ENCODE measurements around the gene TYK2.

TYK2 gene

DNA sequence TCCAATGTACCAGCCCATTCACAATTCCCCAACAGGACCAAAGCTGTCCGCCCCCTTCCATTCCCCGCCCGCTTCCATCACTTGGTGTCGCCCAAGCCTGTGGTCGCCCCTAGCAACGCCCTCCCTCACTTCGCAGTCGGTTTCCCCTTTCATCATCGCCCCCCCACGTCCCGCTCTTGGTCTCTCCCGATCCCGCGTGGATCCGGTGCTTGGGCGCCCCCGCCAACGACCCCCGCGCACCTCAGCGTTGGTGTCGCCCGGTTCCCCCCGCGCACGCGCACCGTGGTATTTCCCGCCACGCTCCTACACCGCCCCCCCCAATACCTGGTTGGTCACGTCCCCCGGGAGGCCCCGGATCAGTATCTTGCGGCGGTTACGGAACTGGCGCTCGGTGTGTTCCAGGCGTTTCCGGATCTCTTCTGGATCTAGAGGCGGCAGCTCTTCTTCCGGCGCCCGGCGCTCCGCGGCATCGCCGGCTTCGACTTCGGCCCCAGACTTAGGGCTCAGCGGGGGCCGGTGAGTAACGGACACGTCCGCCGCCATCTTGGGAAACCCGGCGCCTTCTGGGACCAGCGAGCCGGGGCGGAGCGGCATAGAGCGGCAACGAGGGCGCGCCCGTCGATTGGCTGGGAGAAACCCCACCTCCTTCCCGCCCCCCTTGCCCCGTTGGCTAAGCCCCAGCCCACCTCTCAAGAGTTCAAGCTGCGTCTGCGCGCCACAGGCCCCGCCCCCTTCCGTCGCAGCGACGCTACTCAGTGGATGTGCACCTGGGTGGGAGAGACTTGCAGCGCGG lies 47.2 kb downstream of the TYK2 start, which contains the start of gene RAVER1:
Gene RAVER1 (minus strand): TSS at position 565 of the 793 bp plus-strand sequence. CDS start 22 bp downstream, at position 543.
- peak; percentile 98 for DNase-seq

DNA sequence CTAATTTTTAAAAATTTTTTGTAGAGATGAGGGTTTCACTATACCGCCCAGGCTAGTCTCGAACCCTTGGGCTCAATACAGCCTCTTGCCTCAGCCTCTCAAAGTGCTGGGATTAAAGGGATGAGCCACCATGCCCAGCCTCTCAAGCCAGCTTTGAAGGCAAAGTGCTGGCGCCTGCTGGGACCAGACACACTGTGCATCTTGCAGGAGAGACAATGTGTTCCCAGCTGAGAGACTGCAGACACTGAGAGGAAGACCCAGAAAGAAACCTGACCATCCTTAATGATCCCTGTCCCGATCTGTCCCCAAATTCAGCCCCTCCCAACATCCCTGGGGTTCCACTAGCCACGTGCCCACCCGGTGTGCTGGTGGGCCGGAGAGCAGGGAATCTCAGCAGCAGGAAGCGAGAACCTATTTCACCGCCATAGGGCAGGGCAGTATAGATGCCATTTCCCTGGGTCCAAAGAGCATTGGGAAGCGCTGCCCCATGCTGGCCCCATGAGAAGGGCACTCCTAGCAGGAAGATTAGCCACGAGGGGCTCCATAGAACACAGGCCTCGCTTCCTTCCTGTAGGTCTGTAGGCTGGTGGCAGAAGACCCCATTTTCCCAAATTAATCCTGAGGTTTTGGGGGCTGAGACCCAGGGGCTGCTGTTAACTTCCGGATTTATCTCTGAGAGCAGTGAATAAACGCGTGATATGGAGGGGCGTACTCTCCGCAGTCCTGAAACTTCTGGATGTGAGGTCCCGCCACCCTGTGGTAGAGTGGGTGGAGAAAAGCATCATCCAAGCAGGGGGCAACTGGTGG lies 48.0 kb downstream of the TYK2 start:
- no peak for DNase-seq

DNA sequence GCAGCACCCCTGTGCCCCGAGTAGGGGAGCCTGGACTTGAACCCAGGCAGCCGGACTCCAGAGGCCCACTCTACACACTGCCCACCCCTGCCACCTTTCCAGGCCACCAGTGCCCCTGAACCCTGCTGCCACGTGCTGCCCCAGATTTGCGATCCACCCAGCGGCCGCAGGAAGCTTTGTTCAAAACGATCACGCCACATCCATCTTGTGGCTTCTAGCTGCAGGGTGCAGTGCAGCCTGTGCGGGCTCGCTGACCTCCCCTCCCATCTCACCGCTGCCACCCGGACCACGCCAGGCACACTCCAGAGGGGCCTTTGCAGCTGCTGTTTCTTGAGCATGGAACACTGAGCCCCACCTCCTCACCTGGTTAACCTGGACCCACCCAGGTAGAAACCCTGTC lies 50.8 kb downstream of the TYK2 start:
- DNase-seq = no peak

DNA sequence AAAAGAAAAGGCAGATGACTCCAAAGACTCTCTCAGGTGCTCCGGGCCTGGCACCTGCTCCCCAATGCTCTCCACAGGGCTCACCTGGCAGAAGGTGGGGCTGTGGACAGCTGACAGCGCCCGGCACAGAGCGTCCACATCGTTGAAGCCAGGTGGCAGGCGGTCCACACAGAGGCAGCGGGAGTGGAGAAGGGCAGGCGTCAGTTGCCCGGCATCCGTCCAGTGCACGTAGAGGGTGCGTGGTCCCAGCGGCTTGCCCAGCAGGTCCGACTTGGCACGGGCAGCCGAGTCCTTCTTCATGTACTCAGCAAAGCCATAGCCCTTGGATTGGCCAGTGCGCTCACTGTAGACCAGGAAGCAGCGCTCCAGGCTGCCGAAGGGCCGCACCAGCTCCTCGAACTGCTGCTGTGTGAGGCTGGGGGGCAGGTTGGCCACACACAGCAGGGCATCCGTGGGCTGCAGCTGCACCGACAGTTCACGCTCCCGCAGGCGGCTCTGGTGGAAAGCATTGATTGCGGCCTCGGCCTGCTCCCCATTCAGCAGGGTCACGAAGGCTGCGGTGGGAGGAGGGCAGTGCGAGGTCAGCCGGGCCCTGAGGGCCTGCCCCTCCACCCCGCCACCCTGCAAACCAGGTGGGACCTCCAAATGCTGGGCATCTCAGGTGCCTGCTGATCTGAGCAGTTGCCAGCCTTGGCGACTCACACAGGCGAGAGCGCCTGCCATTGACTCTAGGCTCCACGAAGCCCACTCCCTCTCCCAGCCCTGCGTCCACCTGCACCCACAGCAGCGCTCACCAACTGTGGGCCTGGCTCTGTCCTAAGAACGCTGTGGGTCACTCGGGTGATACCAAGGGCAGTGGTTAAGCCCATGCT lies 51.6 kb downstream of the TYK2 start:
- no peak for DNase-seq

DNA sequence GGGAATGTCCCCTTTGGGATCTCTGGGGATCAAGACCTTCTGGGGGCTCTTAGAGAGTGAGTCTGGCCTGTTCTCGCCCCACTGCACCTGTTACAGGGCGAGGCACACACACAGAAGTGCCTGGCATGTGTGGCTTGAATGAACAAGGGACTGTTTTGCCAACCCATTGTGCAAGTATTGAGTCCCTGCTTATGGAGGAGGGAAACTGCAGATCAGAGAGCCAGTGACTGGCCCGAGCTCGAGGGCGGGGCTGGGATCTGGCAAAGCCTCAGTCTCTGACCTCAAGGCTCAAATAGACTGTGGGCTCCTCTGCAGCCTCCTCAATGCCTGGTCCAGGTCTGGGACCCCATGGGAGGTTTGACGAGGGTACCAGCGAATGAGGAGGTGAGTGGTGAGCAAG lies 52.6 kb downstream of the TYK2 start:
- DNase-seq = no peak

DNA sequence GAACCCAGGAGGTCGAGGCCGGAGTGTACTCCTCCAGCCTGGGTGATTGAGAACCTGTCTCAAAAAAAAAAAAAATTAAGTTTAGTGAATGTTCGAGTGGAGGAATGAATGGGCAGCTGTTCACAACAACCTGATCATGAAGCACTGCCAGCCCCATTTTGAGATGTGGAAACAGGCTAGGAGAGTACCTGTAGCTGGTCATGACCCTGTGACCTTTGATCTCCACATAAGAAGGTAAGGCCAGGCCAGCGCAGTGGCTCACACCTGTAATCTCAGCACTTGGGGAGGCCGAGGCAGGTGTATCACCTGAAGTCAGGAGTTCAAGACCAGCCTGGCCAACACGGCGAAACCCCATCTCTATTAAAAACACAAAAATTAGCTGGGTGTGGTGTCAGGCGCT lies 54.6 kb downstream of the TYK2 start:
- no peak for DNase-seq

DNA sequence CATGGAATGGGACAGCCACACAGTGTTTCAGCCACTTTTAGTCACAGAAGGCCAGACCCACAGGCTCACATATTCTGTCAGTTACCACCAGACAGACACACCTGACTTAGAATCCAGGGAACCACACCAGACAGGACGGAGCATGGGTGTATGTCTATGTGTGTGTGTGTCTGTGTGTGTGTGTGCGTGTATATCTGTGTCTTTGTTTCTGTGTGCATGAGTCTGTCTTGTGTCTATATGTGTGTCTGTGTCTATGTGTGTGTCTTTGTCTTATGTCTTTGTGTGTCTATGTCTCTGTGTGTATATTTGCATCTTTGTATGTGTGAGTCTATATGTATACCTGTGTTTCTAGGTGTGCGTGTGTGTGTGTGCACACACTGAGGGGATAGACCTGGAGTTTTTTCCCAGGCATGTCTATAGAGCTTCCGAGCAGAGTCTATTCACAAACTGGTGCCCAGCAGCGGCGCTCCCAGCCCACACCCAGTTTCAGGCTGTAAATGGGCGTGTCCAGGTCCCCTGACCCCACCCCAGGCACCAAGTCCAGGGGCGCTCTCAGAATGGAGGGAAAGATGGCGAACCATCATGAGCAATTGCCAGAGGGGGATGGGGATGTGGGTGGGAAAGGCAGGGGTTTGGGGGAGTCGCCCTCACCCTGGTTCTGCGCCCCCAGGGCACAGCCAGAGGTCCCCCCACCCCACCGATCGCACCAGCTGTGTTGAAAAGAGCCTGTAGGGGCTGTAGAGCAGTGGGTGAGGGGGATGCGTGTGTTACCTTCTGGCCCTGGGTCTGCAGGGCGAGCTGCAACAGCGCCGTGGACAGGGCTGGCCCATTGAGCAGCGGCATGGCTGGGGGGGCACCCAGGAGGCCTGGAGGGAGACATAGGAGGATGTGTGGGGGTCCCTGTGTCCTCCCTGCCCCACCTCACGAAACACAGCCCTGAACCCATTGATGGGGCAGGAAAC lies 58.2 kb downstream of the TYK2 start:
- DNase-seq = no peak

DNA sequence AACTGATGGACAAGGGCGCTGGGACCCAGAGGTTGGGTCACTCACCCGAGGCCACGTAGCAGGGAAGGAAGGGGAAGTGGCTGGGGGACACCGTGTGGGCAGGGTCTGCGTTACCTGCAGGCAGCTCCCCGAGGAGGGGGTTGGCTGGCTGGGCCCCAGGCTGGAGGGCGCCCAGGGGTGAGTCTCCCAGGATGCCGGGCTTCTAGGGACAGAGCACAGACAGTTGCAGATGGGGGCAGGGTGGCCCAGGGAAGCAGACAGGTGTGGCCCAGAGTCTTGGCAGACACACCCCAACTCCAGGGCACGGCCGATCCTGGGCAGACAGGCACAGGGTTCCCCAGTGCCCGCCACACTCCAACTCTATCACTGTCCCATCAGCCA lies 59.0 kb downstream of the TYK2 start:
- no peak for DNase-seq

DNA sequence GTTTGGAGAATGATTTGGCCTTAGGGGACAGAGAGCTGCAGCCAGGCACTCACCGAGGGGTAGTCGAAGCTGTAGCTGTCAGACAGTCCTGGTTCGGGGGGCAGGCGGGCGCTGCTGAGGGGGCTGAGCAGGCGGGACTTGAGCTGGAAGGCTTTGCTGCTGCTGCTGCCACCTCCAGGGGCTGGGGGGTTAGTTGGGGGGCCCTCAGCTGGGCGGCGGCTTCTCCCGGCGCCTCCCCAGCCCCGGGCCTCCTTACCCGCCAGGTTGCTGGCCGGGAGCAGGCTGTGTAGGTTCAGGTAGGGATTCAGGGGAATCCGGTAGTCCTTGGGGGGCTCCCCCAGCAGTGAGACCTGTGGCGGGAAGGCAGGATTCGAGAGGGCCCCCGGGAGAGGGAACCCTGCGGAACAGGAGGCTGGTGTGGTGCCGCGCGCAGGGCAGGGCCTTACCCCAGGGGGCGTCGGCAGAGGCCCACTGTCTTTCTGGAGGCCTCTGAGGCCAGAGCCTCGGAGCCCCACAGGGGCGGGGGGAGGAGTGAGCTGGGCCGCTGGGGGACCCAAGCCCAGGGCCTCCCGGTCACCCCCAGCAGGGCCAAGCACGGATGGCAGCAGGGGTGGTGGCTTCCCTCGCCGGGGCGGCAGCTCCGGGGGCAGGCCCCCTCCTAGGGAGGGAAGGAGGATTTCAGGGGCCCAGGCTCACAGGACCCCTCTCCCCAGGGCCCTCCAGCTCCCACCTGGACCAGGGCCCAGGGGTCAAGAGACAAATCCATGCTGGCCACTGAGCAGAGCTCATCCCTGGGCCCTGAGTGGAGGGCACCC lies 59.6 kb downstream of the TYK2 start:
- no peak for DNase-seq

DNA sequence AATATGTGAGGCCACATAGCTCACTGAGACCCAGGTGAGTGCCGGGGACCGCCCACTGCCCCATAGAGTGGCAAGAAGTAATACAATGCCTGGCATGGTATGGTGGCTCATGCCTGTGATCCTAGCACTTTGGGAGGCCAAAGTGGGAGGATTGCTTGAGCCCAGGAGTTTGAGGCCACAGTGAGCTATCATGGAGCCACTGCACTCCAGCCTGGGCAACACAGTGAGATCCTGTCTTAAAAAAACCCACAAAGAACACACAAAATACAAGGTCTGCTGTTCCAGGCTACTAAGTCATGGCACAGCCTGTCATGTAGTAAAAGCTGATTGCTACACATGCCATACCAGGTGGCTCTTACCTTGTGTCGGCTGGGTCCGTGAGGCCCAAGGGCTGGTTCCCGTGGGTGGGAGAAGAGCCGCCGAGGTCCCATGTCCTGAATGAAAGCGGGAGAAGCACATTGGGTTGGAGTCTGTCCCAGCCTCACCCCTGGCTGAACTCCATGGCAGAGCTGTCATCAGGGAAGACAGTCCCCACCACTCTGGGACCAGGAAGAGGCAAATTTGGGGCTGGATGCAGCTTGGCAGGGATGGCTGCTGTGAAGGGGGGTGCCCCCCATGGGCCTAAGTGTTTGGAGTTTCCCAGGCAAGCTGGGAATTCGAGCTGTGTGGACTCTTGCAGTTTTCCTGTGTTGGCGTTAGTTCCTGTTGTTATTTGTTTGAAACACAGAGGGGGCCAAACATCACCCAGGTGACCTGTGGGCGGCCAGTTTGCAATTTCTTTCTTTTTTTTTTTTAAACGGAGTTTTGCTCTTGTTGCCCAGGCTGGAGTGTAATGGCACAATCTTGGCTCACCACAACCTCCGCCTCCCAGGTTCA lies 61.3 kb downstream of the TYK2 start:
- no peak for DNase-seq

DNA sequence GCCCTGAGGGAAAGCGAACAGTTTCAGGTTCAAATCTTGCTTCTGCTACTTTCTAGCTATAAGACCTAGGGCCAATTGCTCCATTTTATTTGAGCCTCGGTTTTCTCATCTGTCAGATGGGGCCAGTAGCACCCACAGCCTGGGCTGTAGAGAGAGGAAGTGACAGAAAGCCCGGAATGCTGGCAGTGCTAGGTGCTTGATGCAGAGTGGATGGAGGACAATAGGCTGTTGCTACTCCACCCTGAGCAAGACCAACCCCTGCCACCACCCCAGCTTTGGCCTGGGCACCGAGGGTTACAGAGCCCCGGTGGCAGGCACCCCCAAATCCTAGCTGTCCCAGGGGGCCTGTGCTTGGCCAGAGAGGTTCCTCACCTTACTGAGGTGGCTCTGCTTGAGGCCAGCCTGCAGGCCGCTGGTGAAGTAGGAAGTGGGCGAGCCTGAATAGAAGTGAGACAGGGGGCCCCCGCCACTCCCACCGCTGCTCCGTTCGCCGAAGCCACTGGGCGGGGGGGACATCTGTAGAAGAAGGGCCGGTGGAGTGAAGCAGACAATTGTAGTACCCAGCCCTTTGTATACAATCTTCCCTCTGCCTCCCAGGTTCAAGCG lies 62.4 kb downstream of the TYK2 start:
- no peak for DNase-seq

DNA sequence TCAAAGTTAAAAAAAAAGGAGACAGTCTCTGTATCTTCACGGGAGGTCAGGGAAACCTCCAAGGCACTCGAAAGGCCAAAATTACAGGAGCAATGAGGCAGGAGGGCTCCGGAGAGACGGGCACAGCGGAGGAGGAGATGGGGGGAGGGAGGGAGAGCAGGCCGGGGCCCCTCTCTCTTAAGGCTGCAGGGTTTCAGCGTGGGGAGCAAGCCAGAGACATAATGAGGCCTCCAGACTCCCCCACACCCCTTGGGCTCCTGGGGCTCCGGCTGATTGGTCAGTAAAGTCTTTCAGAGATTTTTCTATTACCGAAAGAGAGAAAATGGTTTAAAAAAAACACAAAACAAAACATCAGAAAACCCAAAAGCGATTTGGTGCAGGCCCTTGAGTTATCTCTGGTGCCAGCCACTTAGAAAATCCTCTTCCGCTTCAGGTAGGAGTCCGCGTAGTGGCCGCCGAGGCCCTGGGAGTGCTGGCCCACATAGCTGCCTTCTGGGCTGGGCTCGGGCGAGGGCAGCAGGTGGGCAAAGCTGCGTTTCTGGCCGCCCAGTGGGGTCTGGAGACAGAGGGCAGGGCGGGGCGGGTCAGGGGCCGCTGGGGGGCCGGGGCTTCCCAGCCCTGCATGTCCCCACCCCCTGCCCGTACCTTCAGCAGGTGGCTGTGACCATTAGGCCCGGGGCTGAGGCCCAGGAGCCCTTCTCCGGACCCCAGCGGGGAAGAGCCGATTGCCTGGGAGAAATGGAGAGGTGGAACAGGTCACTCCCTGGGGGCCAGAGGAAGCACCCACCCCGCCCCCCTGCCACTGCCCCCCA lies 63.1 kb downstream of the TYK2 start:
- no peak for DNase-seq

DNA sequence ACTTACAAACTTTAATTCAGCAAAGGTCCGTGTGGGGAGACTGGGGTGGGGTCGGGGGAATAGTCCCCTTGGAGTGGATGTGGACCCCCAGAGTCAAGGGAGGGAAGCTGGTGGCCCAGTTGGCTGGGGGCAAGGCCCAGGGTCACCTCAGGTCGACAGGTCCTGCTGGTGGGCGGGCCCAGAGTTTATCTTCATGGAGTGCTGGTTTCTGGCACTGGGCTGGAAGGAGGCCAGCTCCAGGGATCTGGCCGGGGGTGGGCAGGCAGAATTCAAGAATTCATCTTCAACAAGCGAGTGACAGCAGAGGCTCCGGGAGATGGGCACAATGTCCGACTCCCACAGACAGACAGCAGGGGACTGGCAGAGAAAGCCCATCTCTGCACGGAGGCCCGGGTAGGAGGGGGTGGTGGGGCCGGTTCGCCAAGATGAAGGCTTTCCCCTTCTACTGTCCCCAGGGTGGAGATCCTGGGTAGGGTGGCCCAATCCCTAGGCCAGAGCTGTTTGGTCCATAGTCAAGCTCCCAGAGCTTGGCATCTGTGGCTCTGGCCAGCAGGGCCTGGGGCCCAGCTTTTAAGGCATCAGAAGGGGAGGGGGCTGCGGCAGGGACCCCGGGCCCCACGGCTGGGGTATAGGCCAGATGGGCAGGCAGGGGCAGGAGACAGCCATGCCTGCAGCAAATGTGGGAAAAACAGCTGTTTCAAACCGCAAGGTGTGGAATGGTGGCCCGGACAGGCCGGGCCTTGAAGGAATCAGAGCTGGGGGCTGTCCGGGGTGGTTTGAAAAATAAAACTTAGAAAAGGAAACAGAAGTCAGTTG lies 63.9 kb downstream of the TYK2 start:
- no peak for DNase-seq

DNA sequence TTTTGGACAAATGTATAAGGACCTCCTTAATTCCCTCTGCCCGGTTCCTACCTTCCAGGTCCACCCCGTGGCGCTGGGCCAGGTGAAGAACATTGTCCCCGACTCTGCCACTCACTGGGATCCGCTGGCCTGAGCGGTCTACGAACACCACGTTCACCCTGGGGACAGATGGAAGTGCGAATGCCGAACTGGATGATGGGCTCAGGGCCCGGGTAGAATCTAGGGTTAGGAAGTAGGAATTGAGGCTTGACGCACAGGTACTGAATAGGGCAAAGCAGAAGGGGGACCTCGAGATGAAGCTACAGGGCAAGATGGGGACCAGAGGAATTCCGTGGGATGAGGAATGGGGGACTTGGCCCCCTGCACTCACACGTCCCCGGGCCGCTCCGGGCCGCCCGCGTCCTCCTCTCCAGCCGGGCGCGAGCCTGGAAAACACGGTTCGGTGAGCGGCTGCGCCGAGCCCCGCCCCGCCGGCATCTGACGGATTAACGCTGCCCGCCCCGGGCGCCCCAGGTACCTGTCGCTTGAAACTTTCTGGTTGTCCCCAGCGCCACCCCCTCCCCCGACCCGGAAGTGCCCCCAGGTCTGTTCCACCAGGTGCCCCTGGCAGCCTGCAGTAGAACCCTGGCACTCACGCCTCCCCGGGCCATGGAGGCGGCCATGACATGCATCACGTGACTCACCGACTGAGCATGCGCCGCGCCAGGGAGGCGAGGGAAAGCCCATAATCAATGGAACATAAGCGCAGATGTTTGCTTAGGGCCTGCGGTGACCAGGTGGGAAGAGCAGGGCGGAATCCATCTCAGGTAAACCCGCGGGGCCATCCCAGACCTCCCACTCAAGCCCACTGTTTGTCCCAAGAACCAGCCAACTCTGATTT lies 64.8 kb downstream of the TYK2 start, which contains the start of gene FDX2:
Gene FDX2 (minus strand): TSS at position 681 of the 880 bp plus-strand sequence. CDS start 19 bp downstream, at position 662.
- DNase-seq = peak; percentile 93

DNA sequence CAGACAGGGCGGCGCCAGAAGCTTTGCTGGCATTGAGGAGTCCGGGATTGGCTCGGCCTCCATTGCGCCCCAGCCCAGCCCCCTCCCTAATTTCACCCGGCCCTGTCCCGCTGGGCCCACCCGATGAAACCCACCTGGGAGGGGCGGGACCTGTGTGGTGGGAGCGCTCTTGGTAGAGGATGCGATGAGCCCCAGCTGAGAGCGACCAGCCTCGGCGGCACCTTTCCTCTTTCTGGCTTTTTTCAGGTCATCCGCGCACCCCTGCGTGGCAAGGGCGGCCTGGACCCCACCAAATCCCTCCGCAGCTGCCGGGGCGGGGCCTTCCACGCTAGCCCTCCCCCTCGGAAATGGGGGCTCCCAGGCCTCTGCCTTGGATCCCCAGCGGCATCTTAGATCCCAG lies 70.9 kb downstream of the TYK2 start, which contains the start of gene ZGLP1:
Gene ZGLP1 (minus strand): TSS at position 393 of the 400 bp plus-strand sequence.
- DNase-seq = no peak

DNA sequence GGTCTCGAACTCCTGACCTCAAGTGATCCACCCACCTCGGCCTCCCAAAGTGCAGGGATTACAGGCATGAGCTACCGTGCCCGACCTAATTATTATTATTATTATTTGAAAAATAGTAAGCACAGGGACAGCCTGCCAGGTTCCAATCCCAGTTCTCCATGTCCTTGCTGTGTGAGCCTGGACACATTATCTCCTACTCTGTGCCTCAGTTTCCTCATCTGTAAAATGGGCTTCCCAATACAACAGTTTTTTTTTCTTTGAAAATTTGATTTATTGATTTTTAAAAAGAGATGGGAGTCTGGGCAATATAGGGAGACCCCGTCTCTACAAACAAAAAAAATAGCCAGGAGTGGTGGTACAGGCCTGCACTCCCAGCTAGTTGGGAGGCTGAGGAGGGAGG lies 74.0 kb downstream of the TYK2 start:
- no peak for DNase-seq

Measured in CD4-positive, alpha-beta T cell treated with Interleukin-17A for 1 hour (primary cell).